Measurements from ENCODE around the gene AHNAK2.
"Not testable (repeated sequence)": the region's sequence is repeated elsewhere in the genome, so short reads cannot be mapped to it uniquely, and the experiment has no call there.

Gene AHNAK2

GRCh38 chr14:104919993-104920315 is 58.2 kb downstream of the AHNAK2 start:
- Histone ChIP-seq H3K4me3 (ENCODE audit: insufficient read depth, low read length, poor library complexity, severe bottlenecking) (no peak overlapping the region), H3K4me2 (ENCODE audit: low read depth, low read length, poor library complexity, severe bottlenecking) (no peak overlapping the region), H3K9me2 (replicated peaks; ENCODE audit: insufficient read depth, low read length) (no peaks in the 10 kb centered on the region), H3K27me3 (ENCODE audit: low read length) (no peaks in the 10 kb centered on the region), H3K36me3 (ENCODE audit: low read length) (no peaks in the 10 kb centered on the region), H3K9ac (ENCODE audit: low read length) (no peak overlapping the region), H4K20me1 (ENCODE audit: low read depth, low read length) (no peaks in the 10 kb centered on the region), H2AFZ (ENCODE audit: low read depth, low read length, severe bottlenecking) (no peak overlapping the region), H3K79me2 (ENCODE audit: insufficient read depth, low read length) (no peaks in the 10 kb centered on the region), H3K27ac (ENCODE audit: low read depth, low read length) (no peak overlapping the region), H3F3A (ENCODE audit: insufficient read depth) (no peaks in the 10 kb centered on the region), H3K9me3 (ENCODE audit: insufficient read depth, low read length) (no peaks in the 10 kb centered on the region)
- TF ChIP-seq EZH2phosphoT487 (conservative IDR thresholded peaks at IDR 0.05; ENCODE audit: low read length) (no peak), CTCF (IDR thresholded peaks at IDR 0.05; ENCODE audit: insufficient read depth, low read length, poor library complexity, severe bottlenecking) (no peak)

DNA sequence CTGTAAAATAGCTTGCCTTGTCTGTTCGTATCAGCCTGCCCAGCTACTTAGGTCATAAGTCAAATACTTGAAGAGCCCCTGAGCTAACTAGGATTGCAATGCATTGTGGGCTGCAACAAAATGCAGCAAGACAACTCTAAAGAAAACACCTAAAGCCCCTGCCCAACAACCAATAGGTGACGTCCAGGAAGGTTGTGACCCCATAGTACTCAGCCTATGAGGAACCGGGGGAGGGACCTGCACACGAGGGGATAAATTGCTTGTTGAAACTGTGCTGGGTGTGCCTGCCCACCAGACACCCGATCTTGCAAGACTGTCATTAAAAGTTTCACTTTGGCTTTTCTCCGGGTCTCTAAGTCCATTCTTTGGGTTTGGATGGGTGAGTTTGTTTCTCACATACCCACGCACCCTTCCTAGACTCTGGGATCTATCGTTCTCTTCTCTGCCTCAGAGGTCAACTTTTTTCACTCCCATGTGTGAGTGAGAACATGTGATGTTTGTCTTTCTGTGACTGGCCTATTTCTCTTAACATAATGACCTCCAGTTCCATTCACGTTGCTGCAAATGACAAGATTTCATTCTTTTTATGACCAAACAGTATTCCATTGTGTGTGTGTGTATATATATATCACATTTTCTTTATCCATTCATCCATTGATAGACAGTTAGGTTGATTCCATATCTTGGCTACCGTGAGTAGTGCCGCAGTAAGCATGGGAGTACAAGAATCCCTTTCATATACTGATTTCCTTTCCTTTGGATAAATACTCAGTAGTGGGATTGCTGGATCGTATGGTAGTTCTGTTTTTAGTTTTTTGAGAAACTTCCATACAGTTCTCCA is 58.8 kb downstream of the AHNAK2 start:
- H3F3A ChIP-seq (ENCODE audit: insufficient read depth); H3K27ac ChIP-seq (ENCODE audit: low read depth, low read length); H3K27me3 ChIP-seq (ENCODE audit: low read length); H3K9me2 ChIP-seq (replicated peaks; ENCODE audit: insufficient read depth, low read length); H3K9me3 ChIP-seq (ENCODE audit: insufficient read depth, low read length); H3K4me2 ChIP-seq (ENCODE audit: low read depth, low read length, poor library complexity, severe bottlenecking); H3K36me3 ChIP-seq (ENCODE audit: low read length); H3K4me3 ChIP-seq (ENCODE audit: insufficient read depth, low read length, poor library complexity, severe bottlenecking); H2AFZ ChIP-seq (ENCODE audit: low read depth, low read length, severe bottlenecking); H3K79me2 ChIP-seq (ENCODE audit: insufficient read depth, low read length); H3K9ac ChIP-seq (ENCODE audit: low read length); H4K20me1 ChIP-seq (ENCODE audit: low read depth, low read length): not testable (repeated sequence)

DNA sequence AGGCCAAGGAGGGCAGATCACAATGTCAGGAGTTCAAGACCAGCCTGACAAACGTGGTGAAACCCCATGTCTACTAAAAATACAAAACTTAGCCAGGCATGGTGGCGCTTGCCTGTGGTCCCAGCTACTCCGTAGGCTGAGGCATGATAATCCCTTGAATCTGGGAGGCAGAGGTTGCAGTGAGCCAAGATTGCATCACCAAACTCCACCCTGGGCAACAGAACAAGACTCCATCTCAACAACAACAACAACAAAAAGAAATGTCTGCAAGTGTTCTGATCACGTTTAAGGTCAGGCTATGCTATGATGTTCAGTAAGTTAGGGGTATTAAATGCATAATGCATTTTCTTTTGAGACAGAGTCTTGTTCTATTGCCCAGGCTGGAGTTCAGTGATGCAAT is 60.2 kb downstream of the AHNAK2 start:
- Histone ChIP-seq H3K27ac (ENCODE audit: low read depth, low read length) (no peak overlapping the region), H3K9me2 (replicated peaks; ENCODE audit: insufficient read depth, low read length) (no peaks in the 10 kb centered on the region), H3K4me3 (ENCODE audit: insufficient read depth, low read length, poor library complexity, severe bottlenecking) (no peak overlapping the region), H3K27me3 (ENCODE audit: low read length) (no peaks in the 10 kb centered on the region), H3K4me2 (ENCODE audit: low read depth, low read length, poor library complexity, severe bottlenecking) (no peak overlapping the region), H4K20me1 (ENCODE audit: low read depth, low read length) (no peaks in the 10 kb centered on the region), H3F3A (ENCODE audit: insufficient read depth) (no peaks in the 10 kb centered on the region), H2AFZ (ENCODE audit: low read depth, low read length, severe bottlenecking) (no peak overlapping the region), H3K9ac (ENCODE audit: low read length) (no peak overlapping the region), H3K9me3 (ENCODE audit: insufficient read depth, low read length) (no peaks in the 10 kb centered on the region), H3K79me2 (ENCODE audit: insufficient read depth, low read length) (no peaks in the 10 kb centered on the region), H3K36me3 (ENCODE audit: low read length) (no peaks in the 10 kb centered on the region)
- TF ChIP-seq CTCF (IDR thresholded peaks at IDR 0.05; ENCODE audit: insufficient read depth, low read length, poor library complexity, severe bottlenecking): no peak
- no peak for TF ChIP-seq EZH2phosphoT487 (conservative IDR thresholded peaks at IDR 0.05; ENCODE audit: low read length)

DNA sequence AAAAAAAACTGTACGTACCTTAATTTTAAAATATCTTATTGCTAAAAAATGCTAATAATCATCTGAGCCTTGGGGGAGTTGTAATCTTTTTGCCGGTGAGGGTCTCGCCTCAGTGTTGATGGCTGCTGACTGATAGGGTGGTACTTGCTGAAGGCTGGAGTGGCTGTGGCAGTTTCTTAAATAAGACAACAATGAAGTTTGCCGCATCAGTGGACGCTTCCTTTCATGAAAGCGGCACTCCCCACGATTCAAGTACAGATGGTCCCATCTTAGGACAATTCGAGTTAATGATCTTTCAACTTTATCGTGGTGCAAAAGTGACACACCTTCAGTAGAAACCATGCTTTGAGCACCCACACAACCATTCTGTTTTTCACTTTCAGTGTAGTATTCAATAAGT is 61.1 kb downstream of the AHNAK2 start:
- H3K27me3 ChIP-seq (ENCODE audit: low read length): no peaks in the 10 kb centered on the region
- H3K9me3 ChIP-seq (ENCODE audit: insufficient read depth, low read length): no peaks in the 10 kb centered on the region
- no peak overlapping the region for H3K9ac ChIP-seq (ENCODE audit: low read length)
- H3F3A ChIP-seq (ENCODE audit: insufficient read depth): no peaks in the 10 kb centered on the region
- H3K79me2 ChIP-seq (ENCODE audit: insufficient read depth, low read length): no peaks in the 10 kb centered on the region
- no peak overlapping the region for H2AFZ ChIP-seq (ENCODE audit: low read depth, low read length, severe bottlenecking)
- H3K36me3 ChIP-seq (ENCODE audit: low read length): no peaks in the 10 kb centered on the region
- no peaks in the 10 kb centered on the region for H3K9me2 ChIP-seq (replicated peaks; ENCODE audit: insufficient read depth, low read length)
- H3K4me3 ChIP-seq (ENCODE audit: insufficient read depth, low read length, poor library complexity, severe bottlenecking): no peak overlapping the region
- H3K27ac ChIP-seq (ENCODE audit: low read depth, low read length): no peak overlapping the region
- H4K20me1 ChIP-seq (ENCODE audit: low read depth, low read length): no peaks in the 10 kb centered on the region
- TF ChIP-seq CTCF (IDR thresholded peaks at IDR 0.05; ENCODE audit: insufficient read depth, low read length, poor library complexity, severe bottlenecking) (no peak), EZH2phosphoT487 (conservative IDR thresholded peaks at IDR 0.05; ENCODE audit: low read length) (no peak)
- no peak overlapping the region for H3K4me2 ChIP-seq (ENCODE audit: low read depth, low read length, poor library complexity, severe bottlenecking)
